Measurements from ENCODE around the gene SNX1.
"Not testable (repeated sequence)": the region's sequence is repeated elsewhere in the genome, so short reads cannot be mapped to it uniquely, and the experiment has no call there.

SNX1 gene

GRCh38 chr15:64095795-64096667, at the start of gene SNX1:
Gene SNX1, plus strand, starts transcription at chr15:64095982. Its CDS starts 32 bp downstream, at chr15:64096014.
- H3K27me3 ChIP-seq (ENCODE audit: control insufficient read depth, insufficient read depth, low read length) = no peaks in the 10 kb centered on the region

GRCh38 chr15:64046421-64047153, 49.2 kb upstream of the SNX1 start, which contains the start of gene DAPK2:
Gene DAPK2, minus strand, starts transcription at chr15:64046485. Its CDS starts 6,224 bp downstream, at chr15:64040261.
- Histone ChIP-seq H3K9me3 (ENCODE audit: control insufficient read depth, insufficient read depth, low read length) (no peaks in the 10 kb centered on the region), H3K27me3 (ENCODE audit: control insufficient read depth, insufficient read depth, low read length) (peaks cover 42% of the 10 kb centered on the region), H3K9ac (ENCODE audit: low read depth, low read length) (peak within 1 kb of the TSS; percentile 70), H3K36me3 (ENCODE audit: control insufficient read depth, insufficient read depth, low read length) (no peaks in the 10 kb centered on the region), H3K4me3 (ENCODE audit: low read depth, low read length) (peak within 1 kb of the TSS; percentile 78), H3K4me1 (ENCODE audit: control insufficient read depth, insufficient read depth, low read length) (peaks cover 2% of the 10 kb centered on the region)

More at GRCh38 chr15:64095795-64096667, at the start of gene SNX1:
- Histone ChIP-seq H3K36me3 (ENCODE audit: control insufficient read depth, insufficient read depth, low read length) (no peaks in the 10 kb centered on the region), H3K9ac (ENCODE audit: low read depth, low read length) (peak within 1 kb of the TSS; percentile 10), H3K4me1 (ENCODE audit: control insufficient read depth, insufficient read depth, low read length) (peaks cover 3% of the 10 kb centered on the region), H3K4me3 (ENCODE audit: low read depth, low read length) (peak within 1 kb of the TSS; percentile 89), H3K9me3 (ENCODE audit: control insufficient read depth, insufficient read depth, low read length) (no peaks in the 10 kb centered on the region)

- Histone ChIP-seq H3K27me3 (ENCODE audit: control insufficient read depth, insufficient read depth, low read length) (peaks cover 42% of the 10 kb centered on the region), H3K9me3 (ENCODE audit: control insufficient read depth, insufficient read depth, low read length) (no peaks in the 10 kb centered on the region), H3K4me1 (ENCODE audit: control insufficient read depth, insufficient read depth, low read length) (peaks cover 2% of the 10 kb centered on the region), H3K9ac (ENCODE audit: low read depth, low read length) (no peak overlapping the region), H3K4me3 (ENCODE audit: low read depth, low read length) (no peak overlapping the region), H3K36me3 (ENCODE audit: control insufficient read depth, insufficient read depth, low read length) (no peaks in the 10 kb centered on the region)
These were observed 46.9 kb upstream of the SNX1 start for GRCh38 chr15:64048781-64049460.

- Histone ChIP-seq H3K36me3 (ENCODE audit: control insufficient read depth, insufficient read depth, low read length) (no peaks in the 10 kb centered on the region), H3K4me3 (ENCODE audit: low read depth, low read length) (no peak overlapping the region), H3K27me3 (ENCODE audit: control insufficient read depth, insufficient read depth, low read length) (peaks cover 27% of the 10 kb centered on the region), H3K9me3 (ENCODE audit: control insufficient read depth, insufficient read depth, low read length) (no peaks in the 10 kb centered on the region), H3K4me1 (ENCODE audit: control insufficient read depth, insufficient read depth, low read length) (peaks cover 2% of the 10 kb centered on the region), H3K9ac (ENCODE audit: low read depth, low read length) (no peak overlapping the region)
These were observed 45.3 kb upstream of the SNX1 start for GRCh38 chr15:64050281-64051092.

- Histone ChIP-seq H3K9me3 (ENCODE audit: control insufficient read depth, insufficient read depth, low read length) (no peaks in the 10 kb centered on the region), H3K27me3 (ENCODE audit: control insufficient read depth, insufficient read depth, low read length) (peaks cover 23% of the 10 kb centered on the region), H3K4me3 (ENCODE audit: low read depth, low read length) (no peak overlapping the region), H3K4me1 (ENCODE audit: control insufficient read depth, insufficient read depth, low read length) (peaks cover 2% of the 10 kb centered on the region), H3K9ac (ENCODE audit: low read depth, low read length) (no peak overlapping the region), H3K36me3 (ENCODE audit: control insufficient read depth, insufficient read depth, low read length) (no peaks in the 10 kb centered on the region)
These were observed 44.7 kb upstream of the SNX1 start for GRCh38 chr15:64051093-64051402.

- H3K36me3 ChIP-seq (ENCODE audit: control insufficient read depth, insufficient read depth, low read length) = no peaks in the 10 kb centered on the region
- H3K4me1 ChIP-seq (ENCODE audit: control insufficient read depth, insufficient read depth, low read length) = peaks cover under 1% of the 10 kb centered on the region
- peaks cover 21% of the 10 kb centered on the region for H3K27me3 ChIP-seq (ENCODE audit: control insufficient read depth, insufficient read depth, low read length)
- H3K4me3 ChIP-seq (ENCODE audit: low read depth, low read length) = no peak overlapping the region
- H3K9ac ChIP-seq (ENCODE audit: low read depth, low read length) = no peak overlapping the region
- no peaks in the 10 kb centered on the region for H3K9me3 ChIP-seq (ENCODE audit: control insufficient read depth, insufficient read depth, low read length)
These were observed 44.1 kb upstream of the SNX1 start for GRCh38 chr15:64051407-64052259.

GRCh38 chr15:64052925-64053491, 42.8 kb upstream of the SNX1 start:
- H3K9me3 ChIP-seq (ENCODE audit: control insufficient read depth, insufficient read depth, low read length) = no peaks in the 10 kb centered on the region
- H3K27me3 ChIP-seq (ENCODE audit: control insufficient read depth, insufficient read depth, low read length) = peaks cover 8% of the 10 kb centered on the region
- no peaks in the 10 kb centered on the region for H3K36me3 ChIP-seq (ENCODE audit: control insufficient read depth, insufficient read depth, low read length)
- no peak overlapping the region for H3K4me3 ChIP-seq (ENCODE audit: low read depth, low read length)
- H3K9ac ChIP-seq (ENCODE audit: low read depth, low read length) = no peak overlapping the region
- H3K4me1 ChIP-seq (ENCODE audit: control insufficient read depth, insufficient read depth, low read length) = no peaks in the 10 kb centered on the region

GRCh38 chr15:64053674-64054073, 42.1 kb upstream of the SNX1 start:
- not testable (repeated sequence) for H3K36me3 ChIP-seq (ENCODE audit: control insufficient read depth, insufficient read depth, low read length); H3K9ac ChIP-seq (ENCODE audit: low read depth, low read length); H3K9me3 ChIP-seq (ENCODE audit: control insufficient read depth, insufficient read depth, low read length); H3K4me3 ChIP-seq (ENCODE audit: low read depth, low read length); H3K27me3 ChIP-seq (ENCODE audit: control insufficient read depth, insufficient read depth, low read length); H3K4me1 ChIP-seq (ENCODE audit: control insufficient read depth, insufficient read depth, low read length)

- Histone ChIP-seq H3K36me3 (ENCODE audit: control insufficient read depth, insufficient read depth, low read length) (no peaks in the 10 kb centered on the region), H3K4me1 (ENCODE audit: control insufficient read depth, insufficient read depth, low read length) (no peaks in the 10 kb centered on the region), H3K9me3 (ENCODE audit: control insufficient read depth, insufficient read depth, low read length) (no peaks in the 10 kb centered on the region), H3K9ac (ENCODE audit: low read depth, low read length) (no peak overlapping the region), H3K4me3 (ENCODE audit: low read depth, low read length) (no peak overlapping the region), H3K27me3 (ENCODE audit: control insufficient read depth, insufficient read depth, low read length) (no peaks in the 10 kb centered on the region)
These were observed 37.5 kb upstream of the SNX1 start for GRCh38 chr15:64058279-64058678.

GRCh38 chr15:64059104-64059503, 36.7 kb upstream of the SNX1 start:
- H3K4me3 ChIP-seq (ENCODE audit: low read depth, low read length); H3K9me3 ChIP-seq (ENCODE audit: control insufficient read depth, insufficient read depth, low read length); H3K36me3 ChIP-seq (ENCODE audit: control insufficient read depth, insufficient read depth, low read length); H3K4me1 ChIP-seq (ENCODE audit: control insufficient read depth, insufficient read depth, low read length); H3K27me3 ChIP-seq (ENCODE audit: control insufficient read depth, insufficient read depth, low read length); H3K9ac ChIP-seq (ENCODE audit: low read depth, low read length): not testable (repeated sequence)
